ENCODE measurements around the gene NOC2L.

NOC2L gene

DNA sequence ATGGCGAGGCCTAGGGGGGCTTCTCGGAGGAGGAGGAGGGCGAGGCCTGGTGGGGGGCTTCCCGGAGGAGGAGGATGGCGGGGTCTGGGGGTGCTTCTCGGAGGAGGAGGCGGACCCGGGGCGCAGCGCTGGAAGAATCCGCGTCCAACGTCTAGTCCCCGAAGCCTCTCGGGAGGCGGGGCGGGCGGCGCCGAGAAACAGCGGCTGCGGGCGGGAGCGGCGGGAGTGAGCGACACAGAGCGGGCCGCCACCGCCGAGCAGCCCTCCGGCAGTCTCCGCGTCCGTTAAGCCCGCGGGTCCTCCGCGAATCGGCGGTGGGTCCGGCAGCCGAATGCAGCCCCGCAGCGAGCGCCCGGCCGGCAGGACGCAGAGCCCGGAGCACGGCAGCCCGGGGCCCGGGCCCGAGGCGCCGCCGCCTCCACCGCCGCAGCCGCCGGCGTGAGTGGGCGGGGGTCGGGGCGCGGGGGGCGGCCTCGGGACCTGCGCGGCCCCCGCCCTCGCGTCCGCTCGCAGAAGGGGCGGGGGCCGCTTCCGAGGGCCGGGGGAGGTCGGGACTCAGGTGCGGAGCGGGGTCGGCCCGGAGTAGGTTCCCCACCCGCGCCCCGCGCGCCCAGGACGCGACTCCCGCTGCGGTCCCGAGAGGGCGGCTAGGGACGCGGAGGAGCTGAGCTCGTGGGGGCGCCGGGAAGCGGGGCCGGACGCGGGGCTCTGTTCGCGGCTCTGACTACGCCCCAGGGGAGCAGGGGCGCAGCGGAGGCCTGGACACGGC lies 1.5 kb upstream of the NOC2L start, which contains the start of gene KLHL17:
TSS of gene KLHL17 (plus strand) at position 222 of the 769 bp plus-strand sequence. CDS start at position 332, 110 bp downstream.
- no peaks in the 10 kb centered on the region for H3K27me3 ChIP-seq (ENCODE audit: control insufficient read depth, insufficient read depth, low read length)
- peaks cover 4% of the 10 kb centered on the region for H3K4me1 ChIP-seq (ENCODE audit: control insufficient read depth, insufficient read depth, low read length)
- H3K27ac ChIP-seq (ENCODE audit: low read depth, low read length) = no peak within 1 kb of the TSS
- peaks cover 10% of the 10 kb centered on the region for H3K36me3 ChIP-seq (ENCODE audit: control insufficient read depth, insufficient read depth, low read length)
- no peak within 1 kb of the TSS for H3K9ac ChIP-seq (ENCODE audit: low read length)
- H3K4me3 ChIP-seq (ENCODE audit: low read length) = peak within 1 kb of the TSS; percentile 59

DNA sequence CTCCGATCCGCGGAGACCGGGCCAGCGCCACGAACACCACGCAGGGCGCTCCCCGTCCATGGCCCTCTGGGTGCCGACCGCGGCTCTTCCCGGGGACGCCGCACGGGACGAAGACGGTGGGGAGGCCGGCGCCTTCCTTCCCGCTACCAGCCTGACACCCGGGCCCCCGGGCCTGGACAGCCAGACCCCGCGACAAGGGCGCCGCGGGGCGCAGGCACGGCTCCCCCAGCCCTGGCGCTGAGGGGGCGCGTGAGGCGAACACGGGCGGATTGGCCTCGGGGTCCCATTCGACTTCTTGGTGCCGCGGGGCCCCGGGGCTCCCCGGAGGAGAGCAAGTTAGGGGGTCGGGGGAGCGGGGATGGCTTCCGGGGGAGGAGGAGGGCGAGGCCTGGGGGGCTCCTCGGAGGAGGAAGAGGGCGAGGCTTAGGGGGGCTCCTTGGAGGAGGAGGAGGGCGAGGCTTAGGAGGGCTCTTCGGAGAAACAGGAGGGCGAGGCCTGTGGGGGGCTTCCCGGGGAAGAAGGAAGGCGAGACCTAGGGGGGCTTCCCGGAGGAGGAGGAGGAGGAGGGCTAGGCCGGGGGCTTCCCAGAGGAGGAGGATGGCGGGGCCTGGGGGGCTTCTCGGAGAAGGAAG lies 791 bp upstream of the NOC2L start:
- Histone ChIP-seq H3K36me3 (ENCODE audit: control insufficient read depth, insufficient read depth, low read length) (peaks cover 17% of the 10 kb centered on the region), H3K4me3 (ENCODE audit: low read length) (peak overlapping the region; percentile 59), H3K27ac (ENCODE audit: low read depth, low read length) (no peak overlapping the region), H3K4me1 (ENCODE audit: control insufficient read depth, insufficient read depth, low read length) (peaks cover 4% of the 10 kb centered on the region), H3K27me3 (ENCODE audit: control insufficient read depth, insufficient read depth, low read length) (no peaks in the 10 kb centered on the region), H3K9ac (ENCODE audit: low read length) (no peak overlapping the region)

- no peak overlapping the region for H3K27ac ChIP-seq (ENCODE audit: low read depth, low read length)
- H3K27me3 ChIP-seq (ENCODE audit: control insufficient read depth, insufficient read depth, low read length) = no peaks in the 10 kb centered on the region
- H3K4me1 ChIP-seq (ENCODE audit: control insufficient read depth, insufficient read depth, low read length) = peaks cover 4% of the 10 kb centered on the region
- H3K4me3 ChIP-seq (ENCODE audit: low read length) = no peak overlapping the region
- no peak overlapping the region for H3K9ac ChIP-seq (ENCODE audit: low read length)
- peaks cover 30% of the 10 kb centered on the region for H3K36me3 ChIP-seq (ENCODE audit: control insufficient read depth, insufficient read depth, low read length)
Measured at GRCh38 chr1:956636-957035, 2.4 kb downstream of the NOC2L start.

DNA sequence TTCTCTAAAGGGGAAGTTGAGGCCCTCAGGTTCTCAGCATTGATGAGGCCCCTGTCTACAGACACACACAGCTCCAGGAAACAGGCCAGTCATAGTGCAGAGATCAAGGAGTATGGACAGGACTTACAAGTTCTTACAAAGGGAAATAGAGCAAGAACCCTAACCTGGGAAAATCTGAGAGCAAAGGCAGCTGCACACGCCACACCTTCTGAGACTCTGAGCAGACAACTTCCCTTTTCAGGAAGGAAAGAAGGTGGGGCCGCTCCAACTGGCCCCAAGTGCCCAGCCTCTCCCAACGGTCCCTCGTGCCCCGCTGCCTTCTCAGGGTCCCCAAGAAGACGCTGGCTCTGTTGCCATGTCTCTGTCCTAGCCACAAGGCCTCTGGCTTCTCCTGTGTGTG lies 3.6 kb downstream of the NOC2L start:
- no peaks in the 10 kb centered on the region for H3K27me3 ChIP-seq (ENCODE audit: control insufficient read depth, insufficient read depth, low read length)
- H3K4me3 ChIP-seq (ENCODE audit: low read length) = no peak overlapping the region
- no peak overlapping the region for H3K27ac ChIP-seq (ENCODE audit: low read depth, low read length)
- peaks cover 34% of the 10 kb centered on the region for H3K36me3 ChIP-seq (ENCODE audit: control insufficient read depth, insufficient read depth, low read length)
- no peak overlapping the region for H3K9ac ChIP-seq (ENCODE audit: low read length)
- H3K4me1 ChIP-seq (ENCODE audit: control insufficient read depth, insufficient read depth, low read length) = peaks cover 4% of the 10 kb centered on the region

- Histone ChIP-seq H3K36me3 (ENCODE audit: control insufficient read depth, insufficient read depth, low read length) (peaks cover 39% of the 10 kb centered on the region), H3K4me1 (ENCODE audit: control insufficient read depth, insufficient read depth, low read length) (peaks cover 4% of the 10 kb centered on the region), H3K27ac (ENCODE audit: low read depth, low read length) (no peak overlapping the region), H3K27me3 (ENCODE audit: control insufficient read depth, insufficient read depth, low read length) (no peaks in the 10 kb centered on the region), H3K4me3 (ENCODE audit: low read length) (no peak overlapping the region), H3K9ac (ENCODE audit: low read length) (no peak overlapping the region)
Measured at GRCh38 chr1:954927-955326, 4.1 kb downstream of the NOC2L start.

DNA sequence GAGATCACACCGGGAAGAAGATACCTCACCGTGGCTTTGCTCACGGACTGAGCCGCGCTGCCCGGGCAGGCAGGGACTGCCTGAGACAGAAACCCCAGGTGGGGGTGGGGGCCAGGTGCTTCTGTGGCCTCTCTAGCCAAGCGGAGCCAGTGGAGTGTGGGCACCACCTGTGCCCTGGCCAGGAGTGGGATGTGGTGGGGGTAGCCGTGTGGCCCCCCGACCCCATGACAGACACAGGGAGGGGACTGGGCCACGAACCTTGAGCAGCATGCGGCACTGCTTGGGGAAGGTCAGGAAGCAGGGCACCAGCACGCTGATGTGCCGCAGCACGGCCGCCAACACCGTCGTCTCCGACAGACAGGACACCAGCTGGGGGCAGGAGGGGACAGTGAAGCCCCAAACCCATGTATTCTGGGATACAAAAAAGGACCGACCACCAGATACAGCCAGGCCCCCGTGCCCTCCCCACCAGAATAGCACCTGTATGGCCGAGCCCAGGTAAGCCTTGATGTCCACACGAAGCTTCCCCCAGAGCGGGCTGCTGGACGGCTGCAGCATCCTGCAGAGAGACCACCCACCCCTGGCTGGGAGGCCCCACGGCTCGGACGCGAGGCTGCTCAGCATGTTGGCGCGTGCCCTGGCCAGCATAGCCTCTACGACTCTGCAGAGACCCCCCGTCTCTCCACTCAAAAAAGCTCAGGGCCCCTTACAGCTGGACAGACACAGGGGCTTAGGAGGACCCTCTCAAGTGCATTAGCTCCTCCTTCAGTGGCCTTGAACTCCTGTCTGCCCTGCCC lies 5.3 kb downstream of the NOC2L start:
- no peak overlapping the region for H3K4me3 ChIP-seq (ENCODE audit: low read length)
- peaks cover 4% of the 10 kb centered on the region for H3K4me1 ChIP-seq (ENCODE audit: control insufficient read depth, insufficient read depth, low read length)
- no peaks in the 10 kb centered on the region for H3K27me3 ChIP-seq (ENCODE audit: control insufficient read depth, insufficient read depth, low read length)
- H3K9ac ChIP-seq (ENCODE audit: low read length) = no peak overlapping the region
- H3K36me3 ChIP-seq (ENCODE audit: control insufficient read depth, insufficient read depth, low read length) = peaks cover 40% of the 10 kb centered on the region
- no peak overlapping the region for H3K27ac ChIP-seq (ENCODE audit: low read depth, low read length)

- Histone ChIP-seq H3K36me3 (ENCODE audit: control insufficient read depth, insufficient read depth, low read length) (peaks cover 46% of the 10 kb centered on the region), H3K9ac (ENCODE audit: low read length) (no peak overlapping the region), H3K4me1 (ENCODE audit: control insufficient read depth, insufficient read depth, low read length) (peaks cover 1% of the 10 kb centered on the region), H3K27ac (ENCODE audit: low read depth, low read length) (no peak overlapping the region), H3K27me3 (ENCODE audit: control insufficient read depth, insufficient read depth, low read length) (no peaks in the 10 kb centered on the region), H3K4me3 (ENCODE audit: low read length) (no peak overlapping the region)
Measured at GRCh38 chr1:952603-953002, 6.5 kb downstream of the NOC2L start.

DNA sequence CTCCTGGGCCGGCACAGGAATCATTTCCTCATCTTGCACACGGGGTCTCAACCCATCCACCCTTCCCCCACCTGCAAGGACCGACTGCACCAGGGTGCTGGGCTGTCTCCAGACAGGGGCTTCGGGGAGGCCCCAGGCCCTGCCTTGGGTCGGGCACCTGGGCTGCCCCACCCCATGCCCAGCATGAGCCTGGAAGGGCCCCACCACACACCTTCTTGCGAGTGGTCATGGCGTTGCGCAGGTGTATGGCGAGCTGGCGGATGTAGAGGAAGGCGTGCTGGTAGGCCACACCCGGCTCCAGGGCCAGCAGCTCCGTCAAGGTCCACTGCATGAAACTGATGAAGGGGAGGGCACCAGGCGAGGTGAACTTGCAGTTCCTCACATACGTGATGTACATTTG lies 6.9 kb downstream of the NOC2L start:
- no peak overlapping the region for H3K27ac ChIP-seq (ENCODE audit: low read depth, low read length)
- no peak overlapping the region for H3K9ac ChIP-seq (ENCODE audit: low read length)
- H3K36me3 ChIP-seq (ENCODE audit: control insufficient read depth, insufficient read depth, low read length) = peaks cover 48% of the 10 kb centered on the region
- H3K4me3 ChIP-seq (ENCODE audit: low read length) = no peak overlapping the region
- H3K4me1 ChIP-seq (ENCODE audit: control insufficient read depth, insufficient read depth, low read length) = no peaks in the 10 kb centered on the region
- no peaks in the 10 kb centered on the region for H3K27me3 ChIP-seq (ENCODE audit: control insufficient read depth, insufficient read depth, low read length)

- H3K27me3 ChIP-seq (ENCODE audit: control insufficient read depth, insufficient read depth, low read length) = no peaks in the 10 kb centered on the region
- no peaks in the 10 kb centered on the region for H3K4me1 ChIP-seq (ENCODE audit: control insufficient read depth, insufficient read depth, low read length)
- no peak overlapping the region for H3K27ac ChIP-seq (ENCODE audit: low read depth, low read length)
- no peak overlapping the region for H3K9ac ChIP-seq (ENCODE audit: low read length)
- no peak overlapping the region for H3K4me3 ChIP-seq (ENCODE audit: low read length)
- H3K36me3 ChIP-seq (ENCODE audit: control insufficient read depth, insufficient read depth, low read length) = peaks cover 48% of the 10 kb centered on the region
Measured at GRCh38 chr1:951364-951763, 7.7 kb downstream of the NOC2L start.

- peaks cover 45% of the 10 kb centered on the region for H3K36me3 ChIP-seq (ENCODE audit: control insufficient read depth, insufficient read depth, low read length)
Measured at GRCh38 chr1:950881-951280, 8.2 kb downstream of the NOC2L start.

DNA sequence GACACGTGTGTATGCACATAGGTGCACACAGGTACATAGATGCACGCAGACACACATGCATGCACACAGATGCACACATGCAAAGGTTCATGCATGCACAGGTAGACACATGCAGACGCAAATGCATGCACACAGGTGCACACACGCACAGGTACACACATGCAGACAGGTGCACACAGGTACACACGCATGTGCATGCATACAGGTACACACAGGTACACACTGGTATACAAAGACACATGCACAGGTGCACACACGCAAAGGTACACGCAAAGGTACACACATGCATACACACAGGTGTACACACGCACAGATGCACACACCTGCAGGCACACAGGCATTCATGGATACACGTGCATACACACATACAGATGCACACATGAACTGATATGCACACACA lies 8.8 kb downstream of the NOC2L start:
- Histone ChIP-seq H3K9ac (ENCODE audit: low read length) (no peak overlapping the region), H3K27ac (ENCODE audit: low read depth, low read length) (no peak overlapping the region), H3K4me3 (ENCODE audit: low read length) (no peak overlapping the region), H3K27me3 (ENCODE audit: control insufficient read depth, insufficient read depth, low read length) (no peaks in the 10 kb centered on the region), H3K4me1 (ENCODE audit: control insufficient read depth, insufficient read depth, low read length) (no peaks in the 10 kb centered on the region), H3K36me3 (ENCODE audit: control insufficient read depth, insufficient read depth, low read length) (peaks cover 38% of the 10 kb centered on the region)

More at GRCh38 chr1:950881-951280, 8.2 kb downstream of the NOC2L start:
- H3K4me3 ChIP-seq (ENCODE audit: low read length) = no peak overlapping the region
- no peaks in the 10 kb centered on the region for H3K4me1 ChIP-seq (ENCODE audit: control insufficient read depth, insufficient read depth, low read length)
- no peak overlapping the region for H3K9ac ChIP-seq (ENCODE audit: low read length)
- H3K27me3 ChIP-seq (ENCODE audit: control insufficient read depth, insufficient read depth, low read length) = no peaks in the 10 kb centered on the region
- H3K27ac ChIP-seq (ENCODE audit: low read depth, low read length) = no peak overlapping the region

DNA sequence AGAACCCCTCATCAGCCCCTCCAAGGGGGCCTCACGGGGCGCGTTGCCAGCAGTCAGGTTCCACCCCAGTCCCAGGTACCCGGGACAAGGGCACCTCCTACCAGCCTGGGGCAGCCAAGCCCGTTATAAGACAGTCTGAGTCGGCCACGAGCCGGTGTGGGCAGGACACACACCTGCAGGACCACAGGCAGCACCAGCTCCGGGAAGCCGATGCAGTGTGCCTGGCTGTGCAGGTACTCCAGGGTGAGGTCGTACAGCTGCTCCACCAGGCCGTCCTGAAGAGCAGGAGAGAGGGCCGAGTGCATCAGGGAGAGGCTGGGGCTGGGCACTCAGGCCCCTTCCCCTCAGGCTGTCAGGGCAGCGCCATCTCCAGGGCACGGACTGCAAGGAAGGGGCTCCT lies 11.1 kb downstream of the NOC2L start:
- Histone ChIP-seq H3K4me3 (ENCODE audit: low read length) (no peak overlapping the region), H3K9ac (ENCODE audit: low read length) (no peak overlapping the region), H3K27me3 (ENCODE audit: control insufficient read depth, insufficient read depth, low read length) (peaks cover 2% of the 10 kb centered on the region), H3K4me1 (ENCODE audit: control insufficient read depth, insufficient read depth, low read length) (no peaks in the 10 kb centered on the region), H3K27ac (ENCODE audit: low read depth, low read length) (no peak overlapping the region), H3K36me3 (ENCODE audit: control insufficient read depth, insufficient read depth, low read length) (peaks cover 23% of the 10 kb centered on the region)

Measured in rectal smooth muscle tissue (tissue), 1 donor.